SK-N-SH treated with all-trans-retinoic acid at 6 μM for 48 hours (cell line): ENCODE measurements around the gene LIMD2.

Experiments
- ATAC-seq: fragments of 200-7000 bp; cut with Tn5 transposase; 3 replicates; pipeline ENCODE4 v1.9.1; 2020; ENCODE audit warnings: mild to moderate bottlenecking, moderate library complexity
- ARNTL ChIP-seq: fragments of 450-650 bp; formaldehyde crosslinking; IDR thresholded peaks from 2 replicates; pipeline ENCODE4 v1.5.0; 2020; ENCODE audit warnings: low read depth, mild to moderate bottlenecking, moderate library complexity, borderline replicate concordance
- BACH2 ChIP-seq: fragments of 250-450 bp; sonication (Bioruptor Pico); IDR thresholded peaks from 2 replicates; pipeline ENCODE4 v1.9.0; 2021; ENCODE audit warnings: mild to moderate bottlenecking, borderline replicate concordance
- CSDC2 ChIP-seq: fragments of 250-450 bp; sonication (Bioruptor Pico); IDR thresholded peaks from 2 replicates; pipeline ENCODE4 v1.5.0; 2020; ENCODE audit warnings: mild to moderate bottlenecking, moderate library complexity
- CSRNP3 ChIP-seq: fragments of 250-450 bp; sonication (Bioruptor Pico); IDR thresholded peaks from 2 replicates; pipeline ENCODE4 v1.5.1; 2021; ENCODE audit warnings: mild to moderate bottlenecking, moderate library complexity
- ESRRG ChIP-seq: fragments of 250-450 bp; sonication (Bioruptor Pico); IDR thresholded peaks from 2 replicates; pipeline ENCODE4 v1.6.1; 2021; ENCODE audit warnings: mild to moderate bottlenecking
- GLIS3 ChIP-seq: fragments of 250-450 bp; sonication (Bioruptor Pico); IDR thresholded peaks from 2 replicates; pipeline ENCODE4 v1.5.0; 2020; ENCODE audit warnings: mild to moderate bottlenecking, moderate library complexity
- ISL1 ChIP-seq: fragments of 250-450 bp; sonication (Bioruptor Pico); IDR thresholded peaks from 2 replicates; pipeline ENCODE4 v2.1.2; 2022; ENCODE audit warnings: mild to moderate bottlenecking, moderate library complexity
- OSR1 ChIP-seq: fragments of 250-450 bp; sonication (Bioruptor Pico); IDR thresholded peaks from 2 replicates; pipeline ENCODE4 v1.8.0; 2022; ENCODE audit warnings: moderate library complexity, mild to moderate bottlenecking, inconsistent platforms
- PATZ1 ChIP-seq: fragments of 250-450 bp; sonication (Bioruptor Pico); IDR thresholded peaks from 2 replicates; pipeline ENCODE4 v1.8.0; 2020; ENCODE audit warnings: mild to moderate bottlenecking, moderate library complexity, borderline replicate concordance
- PPARA ChIP-seq: fragments of 250-450 bp; sonication (Bioruptor Pico); IDR thresholded peaks from 2 replicates; pipeline ENCODE4 v1.5.0; 2020; ENCODE audit warnings: mild to moderate bottlenecking, borderline replicate concordance
- RARB ChIP-seq: fragments of 250-450 bp; sonication (Bioruptor Pico); IDR thresholded peaks from 2 replicates; pipeline ENCODE4 v1.8.0; 2021; ENCODE audit warnings: mild to moderate bottlenecking, moderate library complexity
- SNAI2 ChIP-seq: fragments of 250-450 bp; sonication (Bioruptor Pico); IDR thresholded peaks from 2 replicates; pipeline ENCODE4 v1.5.0; 2020; ENCODE audit warnings: mild to moderate bottlenecking, moderate library complexity
- TCF4 ChIP-seq: fragments of 250-450 bp; sonication (Bioruptor Pico); IDR thresholded peaks from 2 replicates; pipeline ENCODE4 v1.8.0; 2021; ENCODE audit warnings: mild to moderate bottlenecking, moderate library complexity, borderline replicate concordance
- TSHZ2 ChIP-seq: fragments of 250-450 bp; sonication (Bioruptor Pico); IDR thresholded peaks from 2 replicates; pipeline ENCODE4 v1.5.0; 2020; ENCODE audit warnings: mild to moderate bottlenecking, moderate library complexity
- ZC3H10 ChIP-seq: fragments of 250-450 bp; sonication (Bioruptor Pico); IDR thresholded peaks from 2 replicates; pipeline ENCODE4 v1.5.1; 2021; ENCODE audit warnings: mild to moderate bottlenecking, moderate library complexity
- ZFP3 ChIP-seq: fragments of 250-450 bp; sonication (Bioruptor Pico); IDR thresholded peaks from 2 replicates; pipeline ENCODE4 v1.5.0; 2020; ENCODE audit warnings: mild to moderate bottlenecking, moderate library complexity
- ZFP30 ChIP-seq: fragments of 450-650 bp; formaldehyde crosslinking; IDR thresholded peaks from 2 replicates; pipeline ENCODE4 v1.5.0; 2022; ENCODE audit warnings: mild to moderate bottlenecking, moderate library complexity
- ZNF565 ChIP-seq: fragments of 450-650 bp; formaldehyde crosslinking; conservative IDR thresholded peaks from 2 replicates; pipeline ENCODE4 v1.5.0; 2020; ENCODE audit warnings: low read depth, mild to moderate bottlenecking, moderate library complexity
- ZNF70 ChIP-seq: fragments of 450-650 bp; formaldehyde crosslinking; IDR thresholded peaks from 2 replicates; pipeline ENCODE4 v1.5.0; 2020; ENCODE audit warnings: mild to moderate bottlenecking, moderate library complexity
- ZNF8 ChIP-seq: fragments of 450-650 bp; formaldehyde crosslinking; IDR thresholded peaks from 2 replicates; pipeline ENCODE4 v1.5.0; 2020; ENCODE audit warnings: mild to moderate bottlenecking, moderate library complexity
- TF ChIP-seq, protein P1 (sequence below): fragments of 250-450 bp; sonication (Bioruptor Pico); IDR thresholded peaks from 2 replicates; pipeline ENCODE4 v1.5.1; 2020; ENCODE audit warnings: low read depth, mild to moderate bottlenecking, moderate library complexity
- TF ChIP-seq, protein P2 (sequence below): fragments of 250-450 bp; sonication (Bioruptor Pico); IDR thresholded peaks from 2 replicates; pipeline ENCODE4 v1.8.0; 2021; ENCODE audit warnings: low read depth, mild to moderate bottlenecking, moderate library complexity, borderline replicate concordance

The LIMD2 gene

GRCh38 chr17:63699638-63700527 lies at the start of gene LIMD2:
TSS of gene LIMD2 (minus strand) at chr17:63700125. CDS start at chr17:63699298, 827 bp downstream.
- no peak for TF ChIP-seq OSR1 (CRISPR knock-in tag)
- TF ChIP-seq ISL1 (CRISPR knock-in tag) = no peak
- TF ChIP-seq CSDC2 (CRISPR knock-in tag) = no peak; the same call in 1 of the 2 replicates
- no peak for TF ChIP-seq ZFP3 (CRISPR knock-in tag)
- TF ChIP-seq PPARA (CRISPR knock-in tag) = no peak
- no peak; the same call in 1 of the 2 replicates for TF ChIP-seq GLIS3 (CRISPR knock-in tag)
- no peak for TF ChIP-seq BACH2 (CRISPR knock-in tag)
- no peak; the same call in 1 of the 2 replicates for TF ChIP-seq TSHZ2 (CRISPR knock-in tag)
- TF ChIP-seq PATZ1 (CRISPR knock-in tag) = no peak
- TF ChIP-seq, protein P1, sequence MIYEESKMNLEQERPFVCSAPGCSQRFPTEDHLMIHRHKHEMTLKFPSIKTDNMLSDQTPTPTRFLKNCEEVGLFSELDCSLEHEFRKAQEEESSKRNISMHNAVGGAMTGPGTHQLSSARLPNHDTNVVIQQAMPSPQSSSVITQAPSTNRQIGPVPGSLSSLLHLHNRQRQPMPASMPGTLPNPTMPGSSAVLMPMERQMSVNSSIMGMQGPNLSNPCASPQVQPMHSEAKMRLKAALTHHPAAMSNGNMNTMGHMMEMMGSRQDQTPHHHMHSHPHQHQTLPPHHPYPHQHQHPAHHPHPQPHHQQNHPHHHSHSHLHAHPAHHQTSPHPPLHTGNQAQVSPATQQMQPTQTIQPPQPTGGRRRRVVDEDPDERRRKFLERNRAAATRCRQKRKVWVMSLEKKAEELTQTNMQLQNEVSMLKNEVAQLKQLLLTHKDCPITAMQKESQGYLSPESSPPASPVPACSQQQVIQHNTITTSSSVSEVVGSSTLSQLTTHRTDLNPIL (CRISPR knock-in tag) = no peak
- no peak for TF ChIP-seq ZNF8 (CRISPR knock-in tag)
- TF ChIP-seq, protein P2, sequence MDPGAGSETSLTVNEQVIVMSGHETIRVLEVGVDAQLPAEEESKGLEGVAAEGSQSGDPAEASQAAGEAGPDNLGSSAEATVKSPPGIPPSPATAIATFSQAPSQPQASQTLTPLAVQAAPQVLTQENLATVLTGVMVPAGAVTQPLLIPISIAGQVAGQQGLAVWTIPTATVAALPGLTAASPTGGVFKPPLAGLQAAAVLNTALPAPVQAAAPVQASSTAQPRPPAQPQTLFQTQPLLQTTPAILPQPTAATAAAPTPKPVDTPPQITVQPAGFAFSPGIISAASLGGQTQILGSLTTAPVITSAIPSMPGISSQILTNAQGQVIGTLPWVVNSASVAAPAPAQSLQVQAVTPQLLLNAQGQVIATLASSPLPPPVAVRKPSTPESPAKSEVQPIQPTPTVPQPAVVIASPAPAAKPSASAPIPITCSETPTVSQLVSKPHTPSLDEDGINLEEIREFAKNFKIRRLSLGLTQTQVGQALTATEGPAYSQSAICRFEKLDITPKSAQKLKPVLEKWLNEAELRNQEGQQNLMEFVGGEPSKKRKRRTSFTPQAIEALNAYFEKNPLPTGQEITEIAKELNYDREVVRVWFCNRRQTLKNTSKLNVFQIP (CRISPR knock-in tag) = no peak
- no peak for TF ChIP-seq SNAI2
- TF ChIP-seq ESRRG (CRISPR knock-in tag) = no peak
- TF ChIP-seq RARB (CRISPR knock-in tag) = no peak
- TF ChIP-seq TCF4 = no peak
- no peak for TF ChIP-seq ZC3H10 (CRISPR knock-in tag)
- no peak for TF ChIP-seq CSRNP3 (CRISPR knock-in tag)
- ATAC-seq = peak; percentile 28

GRCh38 chr17:63741408-63742173 lies 41.7 kb upstream of the LIMD2 start, which contains the start of gene STRADA:
TSS of gene STRADA (minus strand) at chr17:63741799. CDS start at chr17:63728369, 13,430 bp downstream.
- ATAC-seq = peak; percentile 96
- TF ChIP-seq CSRNP3 (CRISPR knock-in tag) (peak; percentile 17; the same call in 1 of the 2 replicates), TCF4 (no peak), RARB (CRISPR knock-in tag) (no peak), GLIS3 (CRISPR knock-in tag) (no peak), ARNTL (CRISPR knock-in tag) (no peak), ZNF565 (CRISPR knock-in tag) (no peak), ZFP30 (CRISPR knock-in tag) (no peak; the same call in 1 of the 2 replicates), ZC3H10 (CRISPR knock-in tag) (no peak), PPARA (CRISPR knock-in tag) (no peak), PATZ1 (CRISPR knock-in tag) (no peak), ZNF70 (CRISPR knock-in tag) (0 out of 2 replicates have a peak, but pooled peaks have one; percentile 11), ESRRG (CRISPR knock-in tag) (no peak)
- TF ChIP-seq, protein P2 (CRISPR knock-in tag) = no peak
